ENCODE results near the gene GPR62. TPM values are rescaled to one million over a fixed set of nuclear protein-coding genes. Genes with fewer than 3 reads are reported as not detected.
A peak's percentile ranks its signal among the peaks of the same experiment; 100 is the strongest.

Gene GPR62
- total and polyA plus RNA-seq, 9 of the 15 experiments (the other 6 are each of a cell fraction or from before 2014, with no cell fraction given) = not detected

DNA sequence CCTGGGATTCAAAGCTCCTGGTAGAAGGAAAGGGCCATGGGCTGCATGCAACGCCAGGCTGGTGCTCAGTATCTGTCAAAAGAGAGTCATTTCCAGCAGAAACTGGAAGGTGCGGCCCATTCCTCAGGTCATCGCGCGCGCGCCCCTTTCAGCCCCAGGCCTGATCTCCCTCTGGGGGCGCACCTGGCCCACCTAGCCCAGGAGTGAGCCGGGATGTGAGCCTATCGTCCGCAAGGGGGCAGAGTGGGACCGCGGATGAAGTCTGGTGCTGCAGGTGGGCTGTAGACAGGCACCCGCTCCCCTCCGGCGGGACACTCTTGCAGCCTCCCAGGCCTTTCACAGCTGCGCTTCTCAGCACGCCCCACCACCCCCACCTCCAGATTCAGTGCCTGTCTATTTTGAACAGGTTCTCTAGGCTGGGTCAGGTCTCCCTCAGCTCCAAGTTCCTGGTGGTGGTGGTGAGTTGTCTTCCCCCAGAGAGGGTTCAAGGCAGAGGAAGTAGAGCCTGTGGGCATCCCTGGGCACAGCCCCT is 46.3 kb downstream of the GPR62 start (continued):
- TF ChIP-seq, protein P1, sequence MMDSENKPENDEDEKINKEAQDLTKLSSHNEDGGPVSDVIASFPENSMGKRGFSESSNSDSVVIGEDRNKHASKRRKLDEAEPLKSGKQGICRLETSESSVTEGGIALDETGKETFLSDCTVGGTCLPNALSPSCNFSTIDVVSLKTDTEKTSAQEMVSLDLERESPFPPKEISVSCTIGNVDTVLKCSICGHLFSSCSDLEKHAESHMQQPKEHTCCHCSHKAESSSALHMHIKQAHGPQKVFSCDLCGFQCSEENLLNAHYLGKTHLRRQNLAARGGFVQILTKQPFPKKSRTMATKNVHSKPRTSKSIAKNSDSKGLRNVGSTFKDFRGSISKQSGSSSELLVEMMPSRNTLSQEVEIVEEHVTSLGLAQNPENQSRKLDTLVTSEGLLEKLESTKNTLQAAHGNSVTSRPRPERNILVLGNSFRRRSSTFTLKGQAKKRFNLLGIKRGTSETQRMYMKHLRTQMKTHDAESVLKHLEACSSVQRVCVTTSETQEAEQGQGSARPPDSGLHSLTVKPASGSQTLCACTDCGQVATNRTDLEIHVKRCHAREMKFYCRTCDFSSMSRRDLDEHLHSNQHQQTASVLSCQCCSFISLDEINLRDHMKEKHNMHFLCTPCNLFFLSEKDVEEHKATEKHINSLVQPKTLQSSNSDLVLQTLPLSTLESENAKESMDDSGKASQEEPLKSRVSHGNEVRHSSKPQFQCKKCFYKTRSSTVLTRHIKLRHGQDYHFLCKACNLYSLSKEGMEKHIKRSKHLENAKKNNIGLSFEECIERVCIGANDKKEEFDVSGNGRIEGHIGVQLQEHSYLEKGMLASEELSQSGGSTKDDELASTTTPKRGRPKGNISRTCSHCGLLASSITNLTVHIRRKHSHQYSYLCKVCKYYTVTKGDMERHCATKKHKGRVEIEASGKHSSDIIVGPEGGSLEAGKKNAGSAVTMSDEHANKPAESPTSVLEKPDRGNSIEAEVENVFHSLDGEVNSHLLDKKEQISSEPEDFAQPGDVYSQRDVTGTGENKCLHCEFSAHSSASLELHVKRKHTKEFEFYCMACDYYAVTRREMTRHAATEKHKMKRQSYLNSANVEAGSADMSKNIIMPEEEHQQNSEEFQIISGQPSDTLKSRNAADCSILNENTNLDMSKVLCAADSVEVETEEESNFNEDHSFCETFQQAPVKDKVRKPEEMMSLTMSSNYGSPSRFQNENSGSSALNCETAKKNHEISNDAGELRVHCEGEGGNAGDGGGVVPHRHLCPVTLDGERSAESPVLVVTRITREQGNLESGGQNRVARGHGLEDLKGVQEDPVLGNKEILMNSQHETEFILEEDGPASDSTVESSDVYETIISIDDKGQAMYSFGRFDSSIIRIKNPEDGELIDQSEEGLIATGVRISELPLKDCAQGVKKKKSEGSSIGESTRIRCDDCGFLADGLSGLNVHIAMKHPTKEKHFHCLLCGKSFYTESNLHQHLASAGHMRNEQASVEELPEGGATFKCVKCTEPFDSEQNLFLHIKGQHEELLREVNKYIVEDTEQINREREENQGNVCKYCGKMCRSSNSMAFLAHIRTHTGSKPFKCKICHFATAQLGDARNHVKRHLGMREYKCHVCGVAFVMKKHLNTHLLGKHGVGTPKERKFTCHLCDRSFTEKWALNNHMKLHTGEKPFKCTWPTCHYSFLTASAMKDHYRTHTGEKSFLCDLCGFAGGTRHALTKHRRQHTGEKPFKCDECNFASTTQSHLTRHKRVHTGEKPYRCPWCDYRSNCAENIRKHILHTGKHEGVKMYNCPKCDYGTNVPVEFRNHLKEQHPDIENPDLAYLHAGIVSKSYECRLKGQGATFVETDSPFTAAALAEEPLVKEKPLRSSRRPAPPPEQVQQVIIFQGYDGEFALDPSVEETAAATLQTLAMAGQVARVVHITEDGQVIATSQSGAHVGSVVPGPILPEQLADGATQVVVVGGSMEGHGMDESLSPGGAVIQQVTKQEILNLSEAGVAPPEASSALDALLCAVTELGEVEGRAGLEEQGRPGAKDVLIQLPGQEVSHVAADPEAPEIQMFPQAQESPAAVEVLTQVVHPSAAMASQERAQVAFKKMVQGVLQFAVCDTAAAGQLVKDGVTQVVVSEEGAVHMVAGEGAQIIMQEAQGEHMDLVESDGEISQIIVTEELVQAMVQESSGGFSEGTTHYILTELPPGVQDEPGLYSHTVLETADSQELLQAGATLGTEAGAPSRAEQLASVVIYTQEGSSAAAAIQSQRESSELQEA (IDR thresholded peaks at IDR 0.05; ENCODE audit: low read depth) = no peak
- TF ChIP-seq, protein P2, sequence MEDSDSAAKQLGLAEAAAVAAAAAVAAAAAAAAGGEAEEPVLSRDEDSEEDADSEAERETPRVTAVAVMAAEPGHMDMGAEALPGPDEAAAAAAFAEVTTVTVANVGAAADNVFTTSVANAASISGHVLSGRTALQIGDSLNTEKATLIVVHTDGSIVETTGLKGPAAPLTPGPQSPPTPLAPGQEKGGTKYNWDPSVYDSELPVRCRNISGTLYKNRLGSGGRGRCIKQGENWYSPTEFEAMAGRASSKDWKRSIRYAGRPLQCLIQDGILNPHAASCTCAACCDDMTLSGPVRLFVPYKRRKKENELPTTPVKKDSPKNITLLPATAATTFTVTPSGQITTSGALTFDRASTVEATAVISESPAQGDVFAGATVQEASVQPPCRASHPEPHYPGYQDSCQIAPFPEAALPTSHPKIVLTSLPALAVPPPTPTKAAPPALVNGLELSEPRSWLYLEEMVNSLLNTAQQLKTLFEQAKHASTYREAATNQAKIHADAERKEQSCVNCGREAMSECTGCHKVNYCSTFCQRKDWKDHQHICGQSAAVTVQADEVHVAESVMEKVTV (CRISPR knock-in tag; IDR thresholded peaks at IDR 0.05) = peak; percentile 58
- TF ChIP-seq, protein P3, sequence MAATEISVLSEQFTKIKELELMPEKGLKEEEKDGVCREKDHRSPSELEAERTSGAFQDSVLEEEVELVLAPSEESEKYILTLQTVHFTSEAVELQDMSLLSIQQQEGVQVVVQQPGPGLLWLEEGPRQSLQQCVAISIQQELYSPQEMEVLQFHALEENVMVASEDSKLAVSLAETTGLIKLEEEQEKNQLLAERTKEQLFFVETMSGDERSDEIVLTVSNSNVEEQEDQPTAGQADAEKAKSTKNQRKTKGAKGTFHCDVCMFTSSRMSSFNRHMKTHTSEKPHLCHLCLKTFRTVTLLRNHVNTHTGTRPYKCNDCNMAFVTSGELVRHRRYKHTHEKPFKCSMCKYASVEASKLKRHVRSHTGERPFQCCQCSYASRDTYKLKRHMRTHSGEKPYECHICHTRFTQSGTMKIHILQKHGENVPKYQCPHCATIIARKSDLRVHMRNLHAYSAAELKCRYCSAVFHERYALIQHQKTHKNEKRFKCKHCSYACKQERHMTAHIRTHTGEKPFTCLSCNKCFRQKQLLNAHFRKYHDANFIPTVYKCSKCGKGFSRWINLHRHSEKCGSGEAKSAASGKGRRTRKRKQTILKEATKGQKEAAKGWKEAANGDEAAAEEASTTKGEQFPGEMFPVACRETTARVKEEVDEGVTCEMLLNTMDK (IDR thresholded peaks at IDR 0.05; ENCODE audit: borderline replicate concordance, insufficient read depth, low read depth, low read length, poor library complexity, severe bottlenecking) = peak; percentile 30
- no peak for TF ChIP-seq SMAD3 (CRISPR knock-in tag; conservative IDR thresholded peaks at IDR 0.05)
- 0 out of 2 replicates have a peak, but pooled peaks have one; percentile 15 for TF ChIP-seq CREM (IDR thresholded peaks at IDR 0.05; ENCODE audit: low read depth)
- TF ChIP-seq CTBP1 (IDR thresholded peaks at IDR 0.05; ENCODE audit: borderline replicate concordance) = peak; percentile 64
- TF ChIP-seq MTA3 (IDR thresholded peaks at IDR 0.05; ENCODE audit: borderline replicate concordance) = peak; percentile 30; the same call in 1 of the 2 replicates
- TF ChIP-seq, protein P4, sequence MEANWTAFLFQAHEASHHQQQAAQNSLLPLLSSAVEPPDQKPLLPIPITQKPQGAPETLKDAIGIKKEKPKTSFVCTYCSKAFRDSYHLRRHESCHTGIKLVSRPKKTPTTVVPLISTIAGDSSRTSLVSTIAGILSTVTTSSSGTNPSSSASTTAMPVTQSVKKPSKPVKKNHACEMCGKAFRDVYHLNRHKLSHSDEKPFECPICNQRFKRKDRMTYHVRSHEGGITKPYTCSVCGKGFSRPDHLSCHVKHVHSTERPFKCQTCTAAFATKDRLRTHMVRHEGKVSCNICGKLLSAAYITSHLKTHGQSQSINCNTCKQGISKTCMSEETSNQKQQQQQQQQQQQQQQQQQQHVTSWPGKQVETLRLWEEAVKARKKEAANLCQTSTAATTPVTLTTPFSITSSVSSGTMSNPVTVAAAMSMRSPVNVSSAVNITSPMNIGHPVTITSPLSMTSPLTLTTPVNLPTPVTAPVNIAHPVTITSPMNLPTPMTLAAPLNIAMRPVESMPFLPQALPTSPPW (CRISPR knock-in tag; IDR thresholded peaks at IDR 0.05) = peak; percentile 35; the same call in 1 of the 2 replicates
- 0 out of 2 replicates have a peak, but pooled peaks have one; percentile 23 for TF ChIP-seq MTA1 (IDR thresholded peaks at IDR 0.05; ENCODE audit: borderline replicate concordance)
- no peak for TF ChIP-seq TCF7L2 (IDR thresholded peaks at IDR 0.05; ENCODE audit: low read depth, low read length)
- no peak for TF ChIP-seq JUND (IDR thresholded peaks at IDR 0.05; ENCODE audit: borderline replicate concordance, low read depth, low read length)
- no peak for TF ChIP-seq JUND (tag; IDR thresholded peaks at IDR 0.05; ENCODE audit: borderline replicate concordance, low read depth, low read length)
- no peak for TF ChIP-seq ESRRB (CRISPR knock-in tag; IDR thresholded peaks at IDR 0.05; ENCODE audit: borderline replicate concordance)
- no peak for TF ChIP-seq ZKSCAN3 (CRISPR knock-in tag; IDR thresholded peaks at IDR 0.05)
- TF ChIP-seq RB1 (IDR thresholded peaks at IDR 0.05; ENCODE audit: low read depth) = peak; percentile 56; the same call in 1 of the 2 replicates

Measured in K562 (cell line).